GM19395 (cell line): Measurements from ENCODE around the gene EPM2A.
"Not testable (repeated sequence)": the region's sequence is repeated elsewhere in the genome, so short reads cannot be mapped to it uniquely, and the experiment has no call there.

Experiments
- ATAC-seq: cut with Tn5 transposase; IDR thresholded peaks from one replicate; pipeline ENCODE4 v1.9.1; 2021; ENCODE audit warnings: mild to moderate bottlenecking, moderate library complexity; ENCODE audit not compliant: unreplicated experiment

EPM2A gene

DNA sequence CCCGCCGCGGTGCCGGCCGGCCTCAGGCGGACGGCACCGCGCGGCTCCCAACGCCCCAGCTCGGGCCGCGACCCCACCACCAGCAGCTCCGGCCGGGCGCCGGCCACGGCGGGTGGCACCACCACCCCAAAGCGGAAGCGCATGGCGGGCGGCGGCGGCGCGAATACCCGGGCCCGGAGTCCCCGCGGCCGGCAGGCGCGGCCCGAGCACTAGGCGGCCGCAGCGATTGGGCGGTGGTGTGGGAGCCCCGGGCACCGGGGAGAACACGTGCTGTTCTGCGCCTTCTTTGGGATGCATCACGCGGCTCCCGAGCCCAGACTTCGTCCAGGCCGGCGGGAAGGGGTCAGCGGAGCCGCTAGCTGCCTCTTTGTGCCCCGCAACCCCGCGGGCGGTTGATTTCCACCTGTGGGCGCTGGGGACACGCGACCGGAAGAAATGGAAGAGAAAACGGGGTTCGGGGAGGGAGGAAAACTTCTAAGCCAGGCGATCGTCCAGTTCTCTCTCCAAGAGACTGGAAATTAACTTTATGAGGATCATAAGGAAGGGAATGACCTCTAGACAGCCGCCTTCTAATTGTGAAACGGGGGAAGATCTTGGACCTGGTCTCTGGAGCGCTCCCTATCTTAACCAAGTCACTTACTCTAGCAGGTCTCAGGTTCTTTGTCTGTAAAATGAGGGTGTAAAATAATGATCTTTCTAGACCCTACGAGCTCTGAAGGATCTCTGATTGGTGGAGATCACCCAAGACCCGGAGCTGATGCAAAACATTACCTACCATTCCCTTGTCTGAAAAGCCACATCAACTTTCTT is at the start of gene EPM2A:
EPM2A (minus strand) TSS at position 165 of the 810 bp plus-strand sequence; CDS start at position 143, 22 bp downstream.
- peak; percentile 85 for ATAC-seq

DNA sequence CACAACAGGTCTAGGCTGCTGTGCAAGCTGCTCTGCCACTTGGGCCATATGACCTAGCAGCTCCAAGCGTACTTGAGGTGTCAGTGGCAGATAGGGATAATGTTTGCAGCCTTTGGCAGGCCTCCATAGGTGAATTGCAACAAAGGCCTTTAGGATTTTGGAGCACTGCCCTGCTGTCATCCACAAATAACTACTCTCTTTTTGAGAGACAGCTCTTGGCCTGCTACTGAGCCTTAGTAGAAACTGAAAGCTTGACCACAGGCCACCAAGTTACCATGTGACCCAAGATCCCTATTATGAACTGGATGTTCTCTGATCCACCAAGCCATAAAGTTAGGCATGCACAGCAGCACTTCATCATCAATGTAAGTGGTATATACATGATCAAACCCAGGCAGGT is 49.4 kb upstream of the EPM2A start:
- ATAC-seq: peak; percentile 91

DNA sequence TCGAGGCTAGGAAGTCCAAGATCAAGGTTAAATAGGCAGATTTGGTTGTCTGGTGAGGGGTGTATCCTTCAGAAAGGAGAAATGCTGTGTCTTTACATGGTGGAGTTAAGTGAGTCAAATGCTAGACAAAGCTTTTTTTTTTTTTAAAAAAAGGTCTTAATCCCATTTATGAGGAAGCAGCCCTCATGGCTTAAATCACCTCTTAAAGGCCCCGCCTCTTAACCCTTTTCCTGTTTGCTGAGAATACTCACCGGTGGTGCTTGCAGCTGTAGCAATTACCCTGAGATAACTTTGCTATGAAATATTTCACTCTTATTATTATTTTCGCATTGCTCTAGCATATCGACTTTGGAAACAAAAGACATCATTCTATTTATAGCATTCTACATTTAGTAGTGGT is 48.5 kb upstream of the EPM2A start:
- no peak for ATAC-seq

DNA sequence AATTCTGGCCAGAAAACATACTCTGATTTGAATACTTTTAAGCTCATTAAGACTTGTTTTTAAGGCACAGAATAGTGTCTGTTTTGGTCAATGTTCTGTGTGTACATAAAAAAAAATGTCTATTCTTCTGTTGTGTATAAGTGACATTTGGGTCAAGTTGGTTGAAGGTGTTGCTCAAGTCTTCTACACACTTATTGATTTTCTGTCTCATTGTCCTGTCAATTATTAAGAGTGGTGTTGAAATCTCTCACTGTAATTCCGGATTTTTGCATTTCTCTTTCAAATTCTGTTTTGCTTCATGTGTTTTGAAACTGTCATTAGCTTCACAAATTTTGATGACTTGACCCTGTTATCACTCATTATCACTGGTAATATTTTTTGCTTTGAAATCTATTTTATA is 37.5 kb upstream of the EPM2A start:
- ATAC-seq: no peak

DNA sequence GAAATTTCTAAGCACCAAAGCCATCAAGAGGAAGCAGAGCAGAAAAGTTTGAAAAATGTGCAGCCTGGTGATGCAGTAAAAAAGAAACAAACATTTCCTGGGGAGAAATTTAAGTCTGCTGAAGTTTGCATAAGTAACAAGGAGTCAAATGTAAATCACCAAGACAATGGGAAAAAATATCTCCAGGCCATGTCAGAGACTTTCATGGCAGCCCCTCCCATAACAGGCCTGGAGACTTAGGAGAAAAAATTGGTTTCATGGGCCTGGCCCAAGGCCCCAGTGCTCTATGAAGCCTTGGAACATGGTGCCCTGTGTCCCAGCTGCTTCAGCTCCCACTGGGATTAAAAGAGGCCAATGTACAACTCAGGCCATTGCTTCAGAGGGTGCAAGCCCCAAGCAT is 30.1 kb upstream of the EPM2A start:
- no peak for ATAC-seq

DNA sequence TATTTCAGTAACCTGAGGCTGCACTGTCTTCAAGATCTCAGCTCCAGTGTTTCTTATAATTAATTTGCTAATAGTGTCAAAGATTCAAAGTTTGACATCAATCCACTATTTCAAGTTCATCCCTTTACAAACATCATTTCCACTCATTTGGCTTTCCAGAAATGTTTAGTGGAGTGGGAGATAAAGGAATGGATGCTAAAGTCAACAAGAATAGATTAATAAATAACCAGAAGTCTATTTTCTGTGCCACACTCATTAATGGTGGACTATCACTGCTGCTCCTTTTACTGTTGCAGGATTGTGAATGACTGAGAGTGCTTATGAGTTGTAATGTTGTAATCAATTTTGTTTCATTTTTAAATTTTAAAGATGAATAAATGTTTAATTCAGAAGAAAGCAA is 28.4 kb upstream of the EPM2A start:
- ATAC-seq: no peak

DNA sequence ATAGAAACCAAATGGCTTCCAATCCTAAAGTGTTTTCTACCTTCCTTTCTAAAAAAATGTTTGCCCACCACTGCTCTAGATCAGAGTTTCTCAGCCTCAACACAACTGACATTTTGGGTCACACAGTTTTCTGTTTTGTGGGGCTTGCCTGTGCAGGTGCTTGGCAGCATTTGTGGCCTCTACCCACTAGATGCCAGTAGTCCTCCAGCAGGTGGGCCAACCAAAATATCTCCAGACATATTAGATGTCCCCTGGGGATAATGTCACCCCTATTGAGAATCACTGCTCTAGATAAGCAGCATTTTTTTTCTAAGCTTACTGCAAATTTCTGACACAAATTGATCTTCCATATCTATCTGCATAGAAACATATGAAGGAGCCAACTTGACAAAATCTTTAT is 26.3 kb upstream of the EPM2A start:
- ATAC-seq: peak; percentile 75

DNA sequence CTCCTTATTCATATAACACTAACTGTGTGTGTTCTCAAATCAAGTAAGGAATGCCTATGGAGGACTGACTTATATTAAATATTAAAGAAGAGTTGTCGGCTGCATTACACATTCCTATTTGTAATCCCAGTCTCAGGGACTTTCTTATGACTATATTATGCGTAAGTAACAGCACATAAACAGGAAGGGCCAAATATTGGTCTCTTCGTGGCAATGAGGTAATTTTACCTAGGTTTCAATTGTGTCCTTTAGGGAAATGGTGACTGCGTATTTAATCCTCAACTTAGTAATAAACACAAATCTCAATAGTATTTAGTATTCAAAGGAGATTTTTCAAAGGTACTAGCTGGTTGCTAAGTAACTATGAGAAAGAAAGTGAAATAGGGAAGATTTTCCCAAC is 22.8 kb upstream of the EPM2A start:
- ATAC-seq: no peak

DNA sequence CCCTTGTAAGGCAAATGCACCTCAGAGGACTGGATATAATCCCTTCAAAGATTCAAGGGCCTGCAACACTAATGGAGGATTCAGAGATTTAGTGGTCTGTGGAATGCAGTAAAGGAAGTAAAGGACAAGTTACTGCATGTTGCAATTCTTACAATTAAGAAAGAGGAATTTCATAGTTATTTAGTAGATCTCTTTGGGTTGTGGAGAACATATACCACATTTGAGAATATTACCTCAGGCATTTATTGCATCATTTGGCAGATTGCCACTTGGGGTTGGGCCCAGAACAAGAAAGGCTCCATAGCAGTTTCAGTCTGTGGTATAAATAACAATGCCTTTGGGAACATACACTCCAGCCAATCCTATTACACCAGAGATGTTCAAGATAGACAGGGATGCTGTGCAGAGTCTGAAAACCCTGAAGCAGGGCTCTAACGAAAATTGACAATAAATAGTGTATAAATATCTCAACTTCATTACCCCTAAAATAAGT is 20.9 kb upstream of the EPM2A start:
- no peak for ATAC-seq

DNA sequence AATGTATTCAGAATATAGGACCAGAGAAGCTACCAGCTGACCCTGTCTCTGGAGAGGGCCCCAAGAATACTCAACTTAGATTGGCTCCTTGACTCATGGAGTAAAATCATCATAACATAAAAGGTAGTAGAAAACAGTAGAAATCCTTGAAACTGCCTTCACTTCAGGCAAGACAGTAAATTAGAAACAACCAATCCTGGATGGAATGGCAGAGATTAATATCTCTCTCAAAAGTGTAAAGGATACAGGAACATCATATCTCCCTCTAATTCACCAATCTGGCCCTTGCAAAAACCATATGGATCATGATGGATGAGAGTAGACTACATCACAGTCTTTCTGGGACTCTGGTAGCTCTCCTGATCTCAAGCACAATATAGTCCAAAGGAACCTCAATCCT is 20.4 kb upstream of the EPM2A start:
- no peak for ATAC-seq

DNA sequence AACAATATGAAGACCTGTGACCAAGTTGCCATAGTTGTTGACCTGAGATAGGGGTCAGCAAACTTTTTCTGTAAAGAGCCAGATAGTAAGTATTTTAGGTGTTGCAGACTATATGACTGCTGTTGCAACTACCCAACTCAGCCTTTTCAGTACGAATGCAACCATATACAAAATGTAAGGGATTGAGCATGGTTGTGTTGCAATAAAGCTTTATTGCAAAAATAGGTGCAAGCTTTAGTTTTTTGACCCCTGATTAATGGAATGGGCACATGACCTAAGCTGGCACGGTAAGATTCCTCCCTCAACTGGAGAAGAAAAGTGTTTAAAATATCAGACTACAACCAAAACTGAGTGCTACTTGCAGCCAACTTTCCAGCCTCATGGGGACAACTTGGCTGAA is 17.3 kb upstream of the EPM2A start:
- no peak for ATAC-seq

DNA sequence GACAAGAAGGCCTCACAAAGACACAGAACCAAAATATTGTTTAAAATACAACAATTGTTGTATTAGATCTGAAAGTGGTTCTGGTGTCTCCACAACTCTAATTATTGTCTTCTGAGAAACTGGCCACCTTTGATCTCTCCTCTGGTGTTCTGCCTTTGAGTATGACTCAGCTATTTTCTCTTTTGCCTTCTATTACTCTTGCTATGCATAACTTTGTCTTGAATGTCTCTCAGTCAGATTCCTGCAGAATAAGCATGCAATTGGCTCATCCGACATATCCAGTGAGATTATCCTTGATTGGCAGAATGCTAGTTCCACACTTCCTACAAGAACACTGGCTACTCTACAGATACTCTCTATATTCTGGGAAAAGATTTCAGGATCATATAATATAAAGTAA is 14.3 kb upstream of the EPM2A start:
- peak; percentile 87 for ATAC-seq

DNA sequence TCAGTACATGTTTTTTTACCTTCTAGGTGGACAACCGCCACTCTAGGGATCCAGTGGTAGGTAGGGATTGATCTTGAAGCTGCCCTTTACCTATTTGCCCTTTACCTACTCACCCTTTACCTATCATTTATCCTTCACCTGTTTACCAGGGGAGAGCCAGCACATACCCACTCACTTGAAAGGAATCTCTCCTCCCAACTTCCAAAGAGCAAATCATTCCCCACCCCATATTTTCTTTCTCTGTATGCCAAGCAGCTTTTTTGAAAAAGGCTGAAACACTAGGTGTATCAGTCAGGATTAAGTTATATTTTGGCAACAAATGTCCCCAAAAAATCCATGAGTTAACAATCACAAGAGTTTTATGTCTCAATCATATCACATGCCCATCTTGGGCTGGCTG is 10.5 kb upstream of the EPM2A start:
- no peak for ATAC-seq

DNA sequence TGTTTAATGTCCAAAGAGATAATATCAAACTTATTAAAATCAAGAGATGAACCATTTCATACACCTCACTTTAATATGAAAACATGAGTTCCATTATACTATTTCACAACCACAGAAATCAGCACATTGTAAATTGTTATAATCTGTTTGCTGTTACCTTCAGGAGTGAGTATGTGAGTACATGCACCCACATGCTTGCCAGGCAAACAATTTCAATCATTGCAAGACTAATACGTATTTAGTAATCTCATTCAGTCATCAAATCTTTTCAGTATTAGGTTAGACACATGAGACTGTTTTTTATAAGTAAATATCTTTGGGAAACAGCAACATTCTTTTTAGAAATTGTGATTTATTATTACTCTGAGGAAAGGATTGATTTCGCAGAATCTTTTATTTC is 9.3 kb upstream of the EPM2A start:
- no peak for ATAC-seq

DNA sequence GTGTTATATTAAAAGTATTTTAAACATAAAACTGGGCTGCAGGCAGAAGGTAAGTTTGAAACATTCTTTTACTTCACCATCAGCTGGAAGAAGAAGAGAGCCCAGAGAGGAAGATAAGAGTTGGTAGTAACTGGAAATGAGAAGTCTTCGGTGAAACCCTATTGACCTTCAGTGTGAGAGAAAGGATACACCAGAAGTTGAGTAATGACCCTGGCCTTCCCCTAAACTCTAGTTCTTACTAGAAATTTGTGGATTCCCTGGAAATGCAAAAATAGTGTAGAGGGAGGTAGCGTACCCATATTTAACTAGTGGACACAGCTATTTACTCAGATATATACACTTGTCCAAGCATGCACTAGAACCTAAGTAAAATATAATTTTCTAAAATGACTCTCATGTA is 8.0 kb upstream of the EPM2A start:
- ATAC-seq: no peak

DNA sequence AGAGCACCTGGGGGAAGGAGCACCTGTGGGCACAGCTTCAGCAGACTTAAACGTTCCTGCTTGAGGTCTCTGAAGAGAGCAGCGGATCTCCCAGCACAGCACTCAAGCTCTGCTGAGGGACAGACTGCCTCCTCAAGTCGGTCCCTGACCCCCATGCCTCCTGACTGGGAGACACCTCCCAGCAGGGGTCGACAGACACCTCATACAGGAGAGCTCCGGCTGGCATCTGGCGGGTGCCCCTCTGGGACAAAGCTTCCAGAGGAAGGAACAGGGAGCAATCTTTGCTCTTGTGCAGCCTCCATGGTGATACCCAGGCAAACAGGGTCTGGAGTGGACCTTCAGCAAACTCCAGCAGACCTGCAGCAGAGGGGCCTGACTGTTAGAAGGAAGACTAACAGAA is 7.2 kb upstream of the EPM2A start:
- ATAC-seq: not testable (repeated sequence)

DNA sequence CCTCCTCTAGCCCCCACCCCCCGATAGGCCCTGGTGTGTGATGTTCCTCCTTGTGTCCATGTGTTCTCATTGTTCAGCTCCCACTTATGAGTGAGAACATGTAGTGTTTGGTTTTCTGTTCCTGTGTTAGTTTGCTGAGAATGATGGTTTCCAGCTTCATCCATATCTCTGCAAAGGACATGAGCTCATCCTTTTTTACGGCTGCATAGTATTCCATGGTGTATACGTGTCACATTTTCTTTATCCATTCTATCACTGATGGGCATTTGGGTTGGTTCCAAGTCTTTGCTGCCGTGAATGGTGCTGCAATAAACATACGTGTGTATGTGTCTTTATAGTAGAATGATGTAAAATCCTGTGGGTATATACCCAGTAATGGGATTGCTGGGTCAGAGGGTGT is 4.4 kb upstream of the EPM2A start:
- not testable (repeated sequence) for ATAC-seq

DNA sequence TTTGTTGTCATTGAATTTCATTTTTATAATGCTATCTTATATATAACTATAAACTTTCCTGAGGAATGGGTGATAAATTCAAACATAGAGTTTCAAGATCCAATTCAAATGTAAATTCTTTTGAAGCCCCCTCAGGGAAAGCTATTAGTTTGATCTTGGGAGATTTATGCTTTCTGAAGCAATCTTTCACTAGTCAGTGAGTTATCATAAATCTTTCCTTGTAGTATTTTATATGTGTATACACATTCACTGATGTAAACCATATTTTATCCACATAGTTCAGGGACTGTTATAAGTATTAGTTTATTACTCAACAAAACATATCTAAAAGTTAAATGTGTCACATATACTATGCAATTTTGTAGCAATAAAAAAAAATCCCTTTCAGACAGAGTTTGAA is 2.9 kb upstream of the EPM2A start:
- no peak for ATAC-seq

DNA sequence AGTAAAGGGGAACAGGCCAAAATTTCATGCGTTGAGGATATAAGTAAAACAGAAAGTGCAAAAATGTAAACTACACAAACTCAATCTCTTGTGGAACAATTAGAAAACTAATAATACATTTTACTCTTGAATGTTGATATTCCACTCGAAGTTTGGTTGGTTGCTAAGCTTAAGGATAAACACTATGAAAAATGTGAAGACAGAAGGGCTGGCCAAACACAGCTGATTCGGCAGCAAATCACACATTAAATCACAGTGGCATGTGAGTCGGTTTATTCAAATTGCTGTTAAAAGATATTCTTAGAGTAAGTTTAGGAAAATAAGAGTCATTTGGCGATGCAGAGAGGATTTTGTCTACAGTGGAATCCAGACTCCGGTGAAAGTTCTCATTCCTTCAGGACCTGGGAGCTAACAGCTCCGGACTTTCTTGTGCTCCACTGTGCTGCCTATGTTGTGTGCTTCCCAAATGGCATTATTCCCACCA is 1.4 kb upstream of the EPM2A start:
- ATAC-seq: no peak

DNA sequence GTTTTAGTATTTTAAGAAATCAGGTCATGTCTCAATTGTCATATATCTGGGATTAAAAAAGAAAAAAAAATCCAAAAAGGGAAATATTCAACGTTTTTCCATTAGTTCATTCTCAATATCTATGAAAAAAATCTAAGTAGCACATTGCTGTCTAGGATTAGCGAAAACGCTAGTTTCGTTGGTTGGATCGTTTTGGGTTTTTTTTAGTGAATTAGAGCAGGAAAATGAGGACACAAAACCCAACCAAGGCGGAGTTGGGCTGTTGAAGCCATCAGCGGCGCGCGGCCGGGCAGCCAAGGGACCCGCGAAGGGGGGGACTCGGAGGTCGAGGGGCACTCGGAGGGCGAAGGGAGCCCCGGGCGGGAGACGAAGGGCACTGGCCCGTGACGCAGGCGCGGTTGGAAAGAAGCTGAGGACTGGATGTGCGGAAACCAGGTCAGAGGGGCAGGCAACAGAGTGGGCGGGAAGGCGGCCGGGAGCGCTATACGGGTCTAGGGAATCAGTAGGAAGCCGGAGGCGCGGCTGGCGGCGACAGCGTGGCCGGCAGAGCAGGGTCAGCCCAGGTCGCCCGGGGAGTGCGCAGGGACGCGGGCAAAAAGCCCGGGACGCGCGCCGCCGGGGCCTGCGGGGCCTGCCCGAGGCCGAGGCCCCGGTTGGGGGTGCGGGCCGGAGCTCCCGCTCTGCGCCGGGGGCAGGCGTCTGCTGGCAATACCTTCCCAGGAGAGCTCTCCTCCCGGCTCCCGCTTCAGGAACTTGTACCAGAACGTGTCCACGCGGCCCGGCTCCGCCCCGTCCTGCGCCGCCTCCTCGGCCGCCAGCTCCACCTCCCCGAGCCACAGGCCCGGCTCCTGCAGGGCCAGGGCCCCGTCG is 599 bp downstream of the EPM2A start:
- peak; percentile 63 for ATAC-seq

DNA sequence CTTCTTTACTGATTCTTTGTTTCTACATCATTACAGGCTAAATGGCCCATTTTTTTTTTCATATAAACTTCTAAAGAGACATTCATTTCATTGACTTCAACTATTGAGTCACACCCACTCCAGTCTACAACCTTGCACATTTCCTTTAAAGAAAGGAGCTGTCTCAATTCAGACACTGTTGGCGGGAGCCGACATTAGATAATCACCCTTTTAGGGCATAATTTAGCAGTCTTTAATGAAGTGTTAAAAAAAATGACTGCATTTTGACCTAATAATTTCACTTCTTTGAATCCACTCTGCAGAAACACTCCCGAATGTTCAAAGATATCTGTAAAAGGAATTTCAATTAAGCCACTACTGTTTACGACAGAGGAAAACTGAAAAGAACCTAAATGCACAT is 1.5 kb downstream of the EPM2A start:
- ATAC-seq: no peak

DNA sequence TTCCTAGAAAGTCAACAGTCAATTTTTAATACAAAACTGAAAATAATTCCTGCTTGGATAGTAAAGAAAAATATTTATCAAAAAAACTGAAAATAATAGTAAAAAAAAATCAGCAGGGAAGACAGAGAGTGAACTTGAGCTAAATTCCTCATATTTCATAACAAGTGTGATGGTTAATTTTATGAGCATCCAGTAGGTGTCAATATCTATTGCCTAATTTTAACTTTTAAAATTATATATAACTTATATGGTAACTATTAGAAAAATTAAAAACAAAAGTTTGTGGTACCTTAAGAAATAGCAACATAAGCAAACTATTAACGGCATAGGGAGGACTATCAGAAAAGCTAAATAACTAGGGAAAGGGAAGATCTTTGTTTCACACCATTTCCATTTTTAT is 2.1 kb downstream of the EPM2A start:
- no peak for ATAC-seq
